IMR-90 (cell line): Measurements from ENCODE around the gene RAET1E. TPM values are rescaled to one million over a fixed set of nuclear protein-coding genes. Genes with fewer than 3 reads are reported as not detected.

Experiments
- ATAC-seq: fragments of 200-7000 bp; cut with Tn5 transposase; 2 replicates; pipeline ENCODE4 v1.9.1; 2020; ENCODE audit warnings: low read depth, mild to moderate bottlenecking, moderate library complexity
- BruUV-seq: library from RNA; stranded (reverse); fragments of 400-500 nt; replicated peaks from 2 replicates; lab custom pipeline; 2021; lab: Mats Ljungman, UMichigan
- CTCF ChIA-PET: fragments of 300-600 bp; formaldehyde crosslinking; extraction: SDS; loops from one replicate; lab custom pipeline; 2021; ENCODE audit warnings: antibody characterized with exemption; lab: Yijun Ruan, JAX
- POLR2A ChIA-PET: fragments of 300-600 bp; sonication (Branson Sonifier 250); formaldehyde crosslinking; loops from one replicate; lab custom pipeline; 2022; ENCODE audit warnings: antibody characterized with exemption; ENCODE audit not compliant: unreplicated experiment; lab: Charles Lee
- DNase-seq: peaks from one replicate; pipeline ENCODE4 v3.0.0; 2013
- H2AFZ ChIP-seq: replicated peaks from 2 replicates; pipeline ENCODE3; 2013; ENCODE audit warnings: low read length, mild to moderate bottlenecking; ENCODE audit not compliant: poor library complexity
- H2AK5ac ChIP-seq: 2 replicates; pipeline ENCODE4 v1.6.1; 2013; ENCODE audit warnings: low read depth, low read length, inconsistent platforms
- H2AK9ac ChIP-seq: replicated peaks from 2 replicates; pipeline ENCODE3; 2013; ENCODE audit warnings: mild to moderate bottlenecking, low read depth, low read length, moderate library complexity; ENCODE audit not compliant: poor library complexity
- H2BK120ac ChIP-seq: 2 replicates; pipeline ENCODE4 v1.6.1; 2013; ENCODE audit warnings: low read depth, low read length, inconsistent platforms
- H2BK15ac ChIP-seq: 3 replicates; pipeline ENCODE4 v1.6.1; 2013; ENCODE audit warnings: low read depth, low read length, inconsistent platforms
- H2BK20ac ChIP-seq: 2 replicates; pipeline ENCODE4 v1.6.1; 2013; ENCODE audit warnings: low read depth, mild to moderate bottlenecking, inconsistent platforms, low read length, moderate library complexity
- H2BK5ac ChIP-seq: 2 replicates; pipeline ENCODE4 v1.6.1; 2013; ENCODE audit warnings: mild to moderate bottlenecking, low read depth, low read length, inconsistent platforms; ENCODE audit not compliant: poor library complexity, severe bottlenecking
- H3K14ac ChIP-seq: replicated peaks from 2 replicates; pipeline ENCODE4 v1.6.1; 2013; ENCODE audit warnings: low read depth, low read length, inconsistent platforms
- H3K18ac ChIP-seq: 2 replicates; pipeline ENCODE4 v1.6.1; 2013; ENCODE audit warnings: low read depth, low read length, control low read depth
- H3K23ac ChIP-seq: 2 replicates; pipeline ENCODE4 v1.6.1; 2013; ENCODE audit warnings: low read depth, low read length, inconsistent platforms
- H3K27ac ChIP-seq: 2 replicates; pipeline ENCODE4 v1.5.1; 2013; ENCODE audit warnings: mild to moderate bottlenecking, control low read depth, low read length; ENCODE audit not compliant: insufficient read depth
- H3K27me3 ChIP-seq: 2 replicates; pipeline ENCODE4 v1.6.1; 2013; ENCODE audit warnings: low read length; ENCODE audit not compliant: control insufficient read depth, insufficient read depth
- H3K36me3 ChIP-seq: 2 replicates; pipeline ENCODE4 v1.6.1; 2013; ENCODE audit warnings: low read length, mixed read lengths; ENCODE audit not compliant: control insufficient read depth, insufficient read depth
- H3K4ac ChIP-seq: 2 replicates; pipeline ENCODE4 v1.6.1; 2013; ENCODE audit warnings: low read depth, low read length, inconsistent platforms
- H3K4me1 ChIP-seq: 2 replicates; pipeline ENCODE4 v1.6.1; 2013; ENCODE audit warnings: low read length, mixed read lengths; ENCODE audit not compliant: control insufficient read depth, insufficient read depth
- H3K4me2 ChIP-seq: 2 replicates; pipeline ENCODE4 v1.6.1; 2013; ENCODE audit warnings: low read depth, mild to moderate bottlenecking, control low read depth, low read length, moderate library complexity
- H3K4me3 ChIP-seq: 2 replicates; pipeline ENCODE4 v1.5.1; 2013; ENCODE audit warnings: low read depth, mild to moderate bottlenecking, control low read depth, low read length, moderate library complexity; ENCODE audit not compliant: insufficient read depth
- H3K56ac ChIP-seq: 2 replicates; pipeline ENCODE4 v1.6.1; 2013; ENCODE audit warnings: low read length, inconsistent platforms; ENCODE audit not compliant: insufficient read depth; ENCODE audit errors: extremely low read depth
- H3K79me1 ChIP-seq, 2 experiments: 2 replicates each; pipeline ENCODE4 v1.6.1; 2013; ENCODE audit warnings: low read length in 2 of 2, inconsistent platforms in 1 of 2, low read depth in 1 of 2
- H3K9ac ChIP-seq: 2 replicates; pipeline ENCODE4 v1.6.1; 2013; ENCODE audit warnings: low read depth, low read length, control low read depth
- H3K9me1 ChIP-seq: 2 replicates; pipeline ENCODE4 v1.6.1; 2013; ENCODE audit warnings: low read length, inconsistent platforms; ENCODE audit not compliant: insufficient read depth
- H3K9me3 ChIP-seq: 2 replicates; pipeline ENCODE4 v1.6.1; 2013; ENCODE audit warnings: low read length; ENCODE audit not compliant: control insufficient read depth, insufficient read depth
- H4K20me1 ChIP-seq: 2 replicates; pipeline ENCODE4 v1.6.1; 2013; ENCODE audit warnings: low read length, inconsistent platforms; ENCODE audit not compliant: insufficient read depth
- H4K5ac ChIP-seq: 2 replicates; pipeline ENCODE4 v1.6.1; 2013; ENCODE audit warnings: mild to moderate bottlenecking, low read depth, low read length, control low read depth
- H4K8ac ChIP-seq, 2 experiments: 2 replicates each; pipeline ENCODE4 v1.6.1; 2013; ENCODE audit warnings: low read depth in 2 of 2, low read length in 2 of 2, control low read depth in 1 of 2, inconsistent platforms in 1 of 2
- H4K91ac ChIP-seq: 2 replicates; pipeline ENCODE4 v1.6.1; 2013; ENCODE audit warnings: low read depth, low read length, inconsistent platforms; ENCODE audit not compliant: insufficient read depth
- NFE2L2 ChIP-seq: fragments of 150-350 bp; IDR thresholded peaks from 2 replicates; pipeline ENCODE4 v1.6.1; 2016; ENCODE audit warnings: low read depth, mild to moderate bottlenecking, low read length
- WGBS, 2 experiments: methylation state at CpG; one replicate each; pipeline versions ENCODE4 v1.1.5 to v1.1.7; 2013; ENCODE audit warnings: missing lambda C conversion rate in 2 of 2; ENCODE audit not compliant: insufficient read length in 1 of 2; ENCODE audit errors: extremely low coverage in 2 of 2; 5-methylcytosine and 5-hydroxymethylcytosine counted together
- dilution Hi-C: fragments of 300-500 bp; cut with HindIII; formaldehyde crosslinking; loops from one replicate; pipeline ENCODE4 v1.14.3; 2018; ENCODE audit warnings: low sequenced_read_pairs; ENCODE audit not compliant: unreplicated experiment
- in situ Hi-C: fragments of 300-500 bp; cut with MboI; formaldehyde crosslinking; loops from 3 replicates; pipeline ENCODE4 v1.14.3; 2019; ENCODE audit warnings: low sequenced_read_pairs, inconsistent platforms, mixed read lengths
- intact Hi-C: fragments of 100-400 bp; cut with micrococcal nuclease; formaldehyde crosslinking; loops from 2 replicates; pipeline ENCODE4 v1.10.0; 2022
- polyA plus RNA-seq, 3 experiments: library from polyadenylated mRNA; depleted of rRNA; stranded (reverse); fragments of >200 nt; gene quantifications; 2 replicates each; pipeline ENCODE4 v1.2.3, GENCODE V29; 2012; ENCODE audit warnings: low replicate concordance in 1 of 3
- total RNA-seq: library from RNA; depleted of rRNA; stranded (reverse); fragments of >200 nt; gene quantifications from 2 replicates; pipeline ENCODE4 v1.2.3, GENCODE V29; 2012

Gene RAET1E
- total and polyA plus RNA-seq, 2 of the 4 experiments (the other 2 are of a cell fraction): not detected

GRCh38 chr6:149907317-149907716 lies 9.4 kb upstream of the RAET1E start:
- intact Hi-C loops (no loop called here), in situ Hi-C loops (no loop called here), dilution Hi-C loops (no loop called here)
- Histone ChIP-seq H2BK15ac (no peak overlapping the region), H3K79me1 (no peaks in the 10 kb centered on the region), H3K4me1 (no peaks in the 10 kb centered on the region), H3K27ac (no peak overlapping the region), H2AK9ac (no peak overlapping the region), H3K9ac (no peak overlapping the region), H3K14ac (no peak overlapping the region), H3K9me1 (no peaks in the 10 kb centered on the region), H2BK5ac (no peak overlapping the region), H3K56ac (no peak overlapping the region), H3K23ac (no peak overlapping the region), H3K36me3 (no peaks in the 10 kb centered on the region), H2BK120ac (no peak overlapping the region), H2BK20ac (no peak overlapping the region), H4K20me1 (no peaks in the 10 kb centered on the region), H4K5ac (no peak overlapping the region), H4K91ac (no peak overlapping the region), H3K4ac (no peak overlapping the region), H3K18ac (no peak overlapping the region), H2AFZ (no peak overlapping the region), H3K4me3 (no peak overlapping the region), H3K4me2 (no peak overlapping the region), H3K27me3 (peaks cover 14% of the 10 kb centered on the region), H3K9me3 (peaks cover 12% of the 10 kb centered on the region), H4K8ac (no peak overlapping the region), H2AK5ac (no peak overlapping the region)
- no peak for DNase-seq
- POLR2A ChIA-PET: no interaction called here
- ATAC-seq: no peak
- CTCF ChIA-PET: no interaction called here
- BruUV-seq: no TSS peak
- WGBS, 2 experiments: no CpG with 5 or more reads among the region's 2 CpGs
- TF ChIP-seq NFE2L2: no peak
